ENCODE results near the gene PCA3.

PCA3 gene

GRCh38 chr9:76803083-76803482 lies 38.8 kb downstream of the PCA3 start:
- POLR2A ChIA-PET (ENCODE audit: low non-redundant PET): no interaction called here
- no peak overlapping the region for H3K27ac ChIP-seq
- no peak for TF ChIP-seq CTCF (conservative IDR thresholded peaks at IDR 0.05; ENCODE audit: low read depth)
- CTCF ChIA-PET: no interaction called here
- DNase-seq (ENCODE audit: low spot score): no peak

GRCh38 chr9:76803762-76804161 lies 39.5 kb downstream of the PCA3 start:
- no peak for TF ChIP-seq CTCF (conservative IDR thresholded peaks at IDR 0.05; ENCODE audit: low read depth)
- no peak overlapping the region for H3K27ac ChIP-seq
- DNase-seq (ENCODE audit: low spot score): no peak
- ChIA-PET CTCF (no interaction called here), POLR2A (ENCODE audit: low non-redundant PET) (no interaction called here)

DNA sequence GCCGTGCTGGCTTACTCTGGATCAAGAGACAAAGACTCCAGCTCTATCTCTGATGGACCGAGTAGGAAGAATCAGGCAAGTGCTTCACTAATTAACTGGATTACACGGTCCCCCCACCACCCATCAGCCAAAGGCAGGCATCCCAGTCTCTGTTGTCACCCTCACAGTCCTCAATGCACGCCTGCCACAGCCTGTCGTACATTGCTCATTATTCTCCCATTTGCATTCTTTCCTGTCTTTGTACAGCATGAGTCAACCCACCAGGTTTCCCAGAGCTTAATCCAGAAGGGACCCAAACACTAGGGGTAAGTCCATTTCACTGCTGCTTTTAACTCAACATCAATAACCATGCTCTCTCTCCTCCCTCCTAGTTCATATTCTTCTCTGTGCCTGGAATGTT lies 44.4 kb downstream of the PCA3 start:
- peak; percentile 17 for DNase-seq (ENCODE audit: low spot score)
- ChIA-PET POLR2A (ENCODE audit: low non-redundant PET) (no interaction called here), CTCF (interaction anchor here (1.0 kb wide), 1 partner anchor 179 kb away, joined by 3 read pairs; no protein-coding TSS in a partner anchor)
- no peak overlapping the region for H3K27ac ChIP-seq
- TF ChIP-seq CTCF (conservative IDR thresholded peaks at IDR 0.05; ENCODE audit: low read depth): no peak

GRCh38 chr9:76810377-76810957 lies 46.2 kb downstream of the PCA3 start:
- TF ChIP-seq CTCF (conservative IDR thresholded peaks at IDR 0.05; ENCODE audit: low read depth): peak; percentile 83
- peak; percentile 63 for DNase-seq (ENCODE audit: low spot score)
- H3K27ac ChIP-seq: no peak overlapping the region
- ChIA-PET POLR2A (ENCODE audit: low non-redundant PET) (no interaction called here), CTCF (interaction anchor here (0.5 to 3.8 kb wide), 29 partner anchors 9 to 1786 kb away, joined by 3 to 39 read pairs (median 4); no protein-coding TSS in a partner anchor)

- CTCF ChIA-PET: interaction anchor here (0.7 to 3.8 kb wide), 3 partner anchors 174 to 404 kb away, joined by 3 to 39 read pairs (median 7); no protein-coding TSS in a partner anchor
- POLR2A ChIA-PET (ENCODE audit: low non-redundant PET): no interaction called here
- no peak overlapping the region for H3K27ac ChIP-seq
- no peak for DNase-seq (ENCODE audit: low spot score)
- no peak for TF ChIP-seq CTCF (conservative IDR thresholded peaks at IDR 0.05; ENCODE audit: low read depth)
These were observed 48.4 kb downstream of the PCA3 start for GRCh38 chr9:76812591-76812990.

DNA sequence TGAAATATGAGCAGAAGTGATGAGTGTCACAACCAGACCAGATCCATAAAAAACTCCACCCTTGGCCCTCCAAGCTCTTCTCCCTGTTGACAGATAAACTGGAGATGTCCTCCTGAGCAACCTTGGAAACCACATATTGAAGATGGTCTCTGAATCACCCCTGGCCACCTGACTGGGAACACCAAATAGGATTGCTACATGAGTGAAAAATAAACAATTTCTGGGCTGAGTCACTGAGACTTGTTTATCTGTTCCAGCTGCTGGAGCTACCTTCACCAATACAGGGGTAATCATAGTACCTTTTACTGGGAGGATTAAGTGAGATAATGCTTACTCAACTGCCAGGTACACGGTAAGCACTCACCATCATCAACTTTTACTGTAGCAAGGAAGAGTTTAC lies 53.3 kb downstream of the PCA3 start:
- POLR2A ChIA-PET (ENCODE audit: low non-redundant PET): no interaction called here

More for the DNA sequence above, 53.3 kb downstream of the PCA3 start:
- no peak for TF ChIP-seq CTCF (conservative IDR thresholded peaks at IDR 0.05; ENCODE audit: low read depth)
- peak; percentile 46 for DNase-seq (ENCODE audit: low spot score)
- no peak overlapping the region for H3K27ac ChIP-seq
- CTCF ChIA-PET: interaction anchor here (0.5 kb wide), 1 partner anchor 121 kb away, joined by 3 read pairs; no protein-coding TSS in a partner anchor

Data from RWPE1 (cell line).